HepG2 (cell line): ENCODE results near the gene SLC5A6. TPM values are rescaled to one million over a fixed set of nuclear protein-coding genes. Genes with fewer than 3 reads are reported as not detected.

ENCODE experiments used
- ATM ChIP-seq: fragments of 450-650 bp; IDR thresholded peaks from 2 replicates; pipeline ENCODE4 v1.7.1; 2017; ENCODE audit warnings: mild to moderate bottlenecking, borderline replicate concordance
- CEBPB ChIP-seq: IDR thresholded peaks from 2 replicates; pipeline ENCODE4 v1.6.1; 2011; ENCODE audit warnings: low read depth, low read length, improper control_type of control experiment, borderline replicate concordance
- FOXJ3 ChIP-seq: sonication (generic); formaldehyde crosslinking; IDR thresholded peaks from 2 replicates; pipeline ENCODE4 v1.4.0; 2020; ENCODE audit warnings: missing genetic modification reagents, mild to moderate bottlenecking, borderline replicate concordance
- HMGA1 ChIP-seq: sonication (generic); formaldehyde crosslinking; conservative IDR thresholded peaks from 2 replicates; pipeline ENCODE4 v1.4.0; 2020; ENCODE audit warnings: missing genetic modification reagents
- MAFK ChIP-seq, 2 experiments: IDR thresholded peaks in 1 of 2; conservative IDR thresholded peaks in 1 of 2; 2 replicates each; pipeline ENCODE4 v1.6.1; 2011; ENCODE audit warnings: improper control_type of control experiment in 2 of 2, low read length in 2 of 2
- MAZ ChIP-seq, 2 experiments: sonication (generic) in 1 of 2; formaldehyde crosslinking in 1 of 2; IDR thresholded peaks; 2 replicates each; pipeline versions ENCODE4 v1.5.0 to v1.6.1; 2012 to 2020; ENCODE audit warnings: low read depth in 2 of 2, mild to moderate bottlenecking in 2 of 2, borderline replicate concordance in 1 of 2, improper control_type of control experiment in 1 of 2, low read length in 1 of 2, missing genetic modification reagents in 1 of 2, moderate library complexity in 1 of 2
- MBD4 ChIP-seq: IDR thresholded peaks from 2 replicates; pipeline ENCODE4 v1.6.1; 2012; ENCODE audit warnings: low read length, inconsistent platforms, borderline replicate concordance
- MTA3 ChIP-seq: sonication (generic); formaldehyde crosslinking; IDR thresholded peaks from 2 replicates; pipeline ENCODE4 v1.4.0; 2020; ENCODE audit warnings: missing genetic modification reagents
- RFX1 ChIP-seq: fragments of 450-650 bp; IDR thresholded peaks from 2 replicates; pipeline ENCODE4 v1.6.1; 2017
- SNAI1 ChIP-seq: sonication (generic); formaldehyde crosslinking; IDR thresholded peaks from 2 replicates; pipeline ENCODE4 v1.5.0; 2020; ENCODE audit warnings: mild to moderate bottlenecking, missing genetic modification reagents, borderline replicate concordance
- TAF15 ChIP-seq: fragments of 200-400 bp; formaldehyde crosslinking; IDR thresholded peaks from one replicate; pipeline ENCODE4 v1.6.1; 2018; ENCODE audit warnings: mild to moderate bottlenecking, low read depth, low read length; ENCODE audit not compliant: poor library complexity, severe bottlenecking
- WIZ ChIP-seq: sonication (generic); formaldehyde crosslinking; IDR thresholded peaks from 2 replicates; pipeline ENCODE4 v1.5.1; 2020; ENCODE audit warnings: mild to moderate bottlenecking, missing genetic modification reagents
- ZMAT3 ChIP-seq: sonication (generic); formaldehyde crosslinking; conservative IDR thresholded peaks from 2 replicates; pipeline ENCODE4 v1.7.0; 2021; ENCODE audit warnings: missing genetic modification reagents
- ZNF232 ChIP-seq: sonication (generic); formaldehyde crosslinking; IDR thresholded peaks from 2 replicates; pipeline ENCODE4 v1.4.0; 2020; ENCODE audit warnings: missing genetic modification reagents, borderline replicate concordance
- ZNF451 ChIP-seq: sonication (generic); formaldehyde crosslinking; IDR thresholded peaks from 2 replicates; pipeline ENCODE4 v1.5.0; 2020; ENCODE audit warnings: mild to moderate bottlenecking, missing genetic modification reagents
- ZNF530 ChIP-seq: sonication (generic); formaldehyde crosslinking; IDR thresholded peaks from 2 replicates; pipeline ENCODE4 v1.5.0; 2020; ENCODE audit warnings: low read depth, mild to moderate bottlenecking, missing genetic modification reagents
- ZNF644 ChIP-seq: IDR thresholded peaks from 2 replicates; pipeline ENCODE4 v1.6.1; 2016; ENCODE audit warnings: low read depth
- polyA plus RNA-seq, 8 experiments: library from polyadenylated mRNA; depleted of rRNA in 3 of 8; stranded (reverse) in 7 of 8; unstranded in 1 of 8; fragments of >200 nt; fragmentation: Illumina TruSeq in 4 of 8; extraction: Trizol in 4 of 8; gene quantifications; 2 replicates each; pipeline versions ENCODE4 v1.2.1 to v1.2.3, GENCODE V29; 2011 to 2016; ENCODE audit warnings: low read depth in 4 of 8, missing spikeins in 1 of 8, mixed read lengths in 1 of 8; ENCODE audit not compliant: insufficient read depth in 1 of 8
- total RNA-seq, 5 experiments: library from RNA; depleted of rRNA; stranded (reverse); fragments of >200 nt; fragmentation: Illumina TruSeq; extraction: Trizol; gene quantifications; 2 replicates each; pipeline ENCODE4 v1.2.3, GENCODE V29; 2016; ENCODE audit warnings: low read depth in 1 of 5
- TF ChIP-seq, protein P1 (sequence below): sonication (generic); formaldehyde crosslinking; IDR thresholded peaks from 2 replicates; pipeline ENCODE4 v1.5.1; 2020; ENCODE audit warnings: missing genetic modification reagents, mild to moderate bottlenecking, borderline replicate concordance
- TF ChIP-seq, protein P2 (sequence below): sonication (generic); formaldehyde crosslinking; IDR thresholded peaks from 2 replicates; pipeline ENCODE4 v1.8.0; 2022; ENCODE audit warnings: mild to moderate bottlenecking, missing genetic modification reagents, moderate library complexity
- TF ChIP-seq, protein P3 (sequence below): sonication (generic); formaldehyde crosslinking; IDR thresholded peaks from 2 replicates; pipeline ENCODE4 v1.4.0; 2020; ENCODE audit warnings: missing genetic modification reagents, borderline replicate concordance
- TF ChIP-seq, protein P4 (sequence below): sonication (generic); formaldehyde crosslinking; IDR thresholded peaks from 2 replicates; pipeline ENCODE4 v1.8.0; 2022; ENCODE audit warnings: missing genetic modification reagents, mild to moderate bottlenecking, borderline replicate concordance
- TF ChIP-seq, protein P5 (sequence below): IDR thresholded peaks from 2 replicates; pipeline ENCODE4 v1.6.1; 2018; ENCODE audit warnings: missing genetic modification reagents, mild to moderate bottlenecking, missing compliant biosample characterization

SLC5A6 gene
- total and polyA plus RNA-seq, 2 of the 13 experiments (the other 11 are each of a cell fraction or from before 2014, with no cell fraction given), result 135 to 417 TPM

DNA sequence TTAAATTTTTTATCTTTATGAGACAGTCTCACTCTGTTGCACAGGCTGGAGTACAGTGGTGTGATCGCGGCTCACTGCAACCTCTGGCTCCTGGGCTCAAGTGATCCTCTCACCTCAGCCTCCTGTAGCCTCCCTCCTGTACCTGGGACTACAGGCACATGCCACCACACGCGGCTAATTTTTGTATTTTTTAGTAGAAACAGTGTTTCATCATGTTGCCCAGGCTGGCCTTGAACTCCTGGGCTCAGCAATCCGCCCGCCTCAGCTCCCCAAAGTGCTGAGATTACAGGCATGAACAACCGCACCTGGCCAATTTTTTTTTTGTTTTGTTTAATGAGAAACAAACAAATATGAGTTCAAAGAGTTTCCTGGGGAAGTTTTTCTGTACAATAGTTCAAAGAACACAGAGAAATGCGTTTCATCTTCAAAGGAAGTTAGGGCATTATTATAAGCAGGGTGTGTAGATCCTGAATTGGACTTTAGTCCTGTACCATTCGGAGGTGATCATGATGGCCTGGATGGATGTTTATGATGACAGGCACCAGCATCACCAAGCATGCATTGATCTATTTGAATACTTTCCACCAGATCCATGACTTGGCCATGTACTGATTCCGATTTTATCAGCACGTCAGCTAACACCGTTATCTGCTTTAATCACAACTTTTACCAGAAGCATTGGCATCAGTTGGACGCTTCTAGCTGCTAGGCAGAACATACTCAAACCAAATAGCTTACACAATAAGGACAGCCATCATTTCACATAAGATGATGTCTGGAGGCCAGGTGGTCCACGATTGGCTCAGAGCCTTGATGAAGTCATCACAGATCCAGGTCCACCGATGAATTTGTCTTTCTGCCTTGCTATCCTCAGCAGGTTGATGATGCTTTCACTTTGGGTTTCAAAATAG is 34.4 kb downstream of the SLC5A6 start (continued):
- TF ChIP-seq, protein P1, sequence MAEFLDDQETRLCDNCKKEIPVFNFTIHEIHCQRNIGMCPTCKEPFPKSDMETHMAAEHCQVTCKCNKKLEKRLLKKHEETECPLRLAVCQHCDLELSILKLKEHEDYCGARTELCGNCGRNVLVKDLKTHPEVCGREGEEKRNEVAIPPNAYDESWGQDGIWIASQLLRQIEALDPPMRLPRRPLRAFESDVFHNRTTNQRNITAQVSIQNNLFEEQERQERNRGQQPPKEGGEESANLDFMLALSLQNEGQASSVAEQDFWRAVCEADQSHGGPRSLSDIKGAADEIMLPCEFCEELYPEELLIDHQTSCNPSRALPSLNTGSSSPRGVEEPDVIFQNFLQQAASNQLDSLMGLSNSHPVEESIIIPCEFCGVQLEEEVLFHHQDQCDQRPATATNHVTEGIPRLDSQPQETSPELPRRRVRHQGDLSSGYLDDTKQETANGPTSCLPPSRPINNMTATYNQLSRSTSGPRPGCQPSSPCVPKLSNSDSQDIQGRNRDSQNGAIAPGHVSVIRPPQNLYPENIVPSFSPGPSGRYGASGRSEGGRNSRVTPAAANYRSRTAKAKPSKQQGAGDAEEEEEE (CRISPR knock-in tag), result peak; percentile 35; the same call in 1 of the 2 replicates
- TF ChIP-seq ZNF644 (CRISPR knock-in tag) (peak; percentile 47), HMGA1 (CRISPR knock-in tag) (no peak), ZMAT3 (CRISPR knock-in tag) (peak; percentile 94), ATM (no peak), MAFK (conservative IDR thresholded peaks at IDR 0.05 in 1 of 2, IDR thresholded peaks at IDR 0.05 in 1 of 2; ENCODE audit: low read length in 2 of 2) (peak in 1 of 2 experiments; percentile 35; a peak in 3 of 4 replicates), SNAI1 (CRISPR knock-in tag) (no peak), RFX1 (no peak), ZNF530 (CRISPR knock-in tag) (no peak), MTA3 (no peak), ZNF232 (CRISPR knock-in tag) (peak; percentile 75; the same call in 1 of the 2 replicates), WIZ (0 out of 2 replicates have a peak, but pooled peaks have one; percentile 5), TAF15 (no peak), MBD4 (peak; percentile 95; the same call in 1 of the 2 replicates), ZNF451 (CRISPR knock-in tag) (no peak; the same call in 1 of the 2 replicates), MAZ (IDR thresholded peaks at IDR 0.05; ENCODE audit: borderline replicate concordance, low read depth, low read length) (no peak), MAZ (CRISPR knock-in tag; IDR thresholded peaks at IDR 0.05; ENCODE audit: low read depth) (peak; percentile 74), FOXJ3 (CRISPR knock-in tag) (peak; percentile 99), CEBPB (peak; percentile 86)
- TF ChIP-seq, protein P2, sequence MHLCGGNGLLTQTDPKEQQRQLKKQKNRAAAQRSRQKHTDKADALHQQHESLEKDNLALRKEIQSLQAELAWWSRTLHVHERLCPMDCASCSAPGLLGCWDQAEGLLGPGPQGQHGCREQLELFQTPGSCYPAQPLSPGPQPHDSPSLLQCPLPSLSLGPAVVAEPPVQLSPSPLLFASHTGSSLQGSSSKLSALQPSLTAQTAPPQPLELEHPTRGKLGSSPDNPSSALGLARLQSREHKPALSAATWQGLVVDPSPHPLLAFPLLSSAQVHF (CRISPR knock-in tag), result peak; percentile 75; the same call in 1 of the 2 replicates
- TF ChIP-seq, protein P3, sequence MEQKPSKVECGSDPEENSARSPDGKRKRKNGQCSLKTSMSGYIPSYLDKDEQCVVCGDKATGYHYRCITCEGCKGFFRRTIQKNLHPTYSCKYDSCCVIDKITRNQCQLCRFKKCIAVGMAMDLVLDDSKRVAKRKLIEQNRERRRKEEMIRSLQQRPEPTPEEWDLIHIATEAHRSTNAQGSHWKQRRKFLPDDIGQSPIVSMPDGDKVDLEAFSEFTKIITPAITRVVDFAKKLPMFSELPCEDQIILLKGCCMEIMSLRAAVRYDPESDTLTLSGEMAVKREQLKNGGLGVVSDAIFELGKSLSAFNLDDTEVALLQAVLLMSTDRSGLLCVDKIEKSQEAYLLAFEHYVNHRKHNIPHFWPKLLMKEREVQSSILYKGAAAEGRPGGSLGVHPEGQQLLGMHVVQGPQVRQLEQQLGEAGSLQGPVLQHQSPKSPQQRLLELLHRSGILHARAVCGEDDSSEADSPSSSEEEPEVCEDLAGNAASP, result peak; percentile 88; the same call in 1 of the 2 replicates
- TF ChIP-seq, protein P4, sequence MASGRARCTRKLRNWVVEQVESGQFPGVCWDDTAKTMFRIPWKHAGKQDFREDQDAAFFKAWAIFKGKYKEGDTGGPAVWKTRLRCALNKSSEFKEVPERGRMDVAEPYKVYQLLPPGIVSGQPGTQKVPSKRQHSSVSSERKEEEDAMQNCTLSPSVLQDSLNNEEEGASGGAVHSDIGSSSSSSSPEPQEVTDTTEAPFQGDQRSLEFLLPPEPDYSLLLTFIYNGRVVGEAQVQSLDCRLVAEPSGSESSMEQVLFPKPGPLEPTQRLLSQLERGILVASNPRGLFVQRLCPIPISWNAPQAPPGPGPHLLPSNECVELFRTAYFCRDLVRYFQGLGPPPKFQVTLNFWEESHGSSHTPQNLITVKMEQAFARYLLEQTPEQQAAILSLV (CRISPR knock-in tag), result peak; percentile 89
- TF ChIP-seq, protein P5, sequence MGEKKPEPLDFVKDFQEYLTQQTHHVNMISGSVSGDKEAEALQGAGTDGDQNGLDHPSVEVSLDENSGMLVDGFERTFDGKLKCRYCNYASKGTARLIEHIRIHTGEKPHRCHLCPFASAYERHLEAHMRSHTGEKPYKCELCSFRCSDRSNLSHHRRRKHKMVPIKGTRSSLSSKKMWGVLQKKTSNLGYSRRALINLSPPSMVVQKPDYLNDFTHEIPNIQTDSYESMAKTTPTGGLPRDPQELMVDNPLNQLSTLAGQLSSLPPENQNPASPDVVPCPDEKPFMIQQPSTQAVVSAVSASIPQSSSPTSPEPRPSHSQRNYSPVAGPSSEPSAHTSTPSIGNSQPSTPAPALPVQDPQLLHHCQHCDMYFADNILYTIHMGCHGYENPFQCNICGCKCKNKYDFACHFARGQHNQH (CRISPR knock-in tag), result peak; percentile 98; the same call in 1 of the 2 replicates
